Left ventricle myocardium inferior (tissue), 1 donor: ENCODE measurements around the gene SLC12A7. TPM values are rescaled to one million over a fixed set of nuclear protein-coding genes. Genes with fewer than 3 reads are reported as not detected.

ENCODE experiments used
- DNase-seq: peaks from one replicate; pipeline ENCODE4 v3.0.0-alpha.2; 2020
- H3K27ac ChIP-seq: fragments of 200-600 bp; replicated peaks from 2 replicates; pipeline ENCODE4 v1.8.0; 2021
- H3K27me3 ChIP-seq: fragments of 200-600 bp; 2 replicates; pipeline ENCODE4 v1.8.0; 2021; ENCODE audit warnings: low read depth
- H3K36me3 ChIP-seq: fragments of 200-600 bp; 2 replicates; pipeline ENCODE4 v1.8.0; 2021
- H3K4me1 ChIP-seq: fragments of 200-600 bp; 2 replicates; pipeline ENCODE4 v1.8.0; 2021
- H3K4me3 ChIP-seq: fragments of 200-600 bp; 2 replicates; pipeline ENCODE4 v1.8.0; 2021; ENCODE audit warnings: mild to moderate bottlenecking, moderate library complexity
- H3K9me3 ChIP-seq: fragments of 200-600 bp; replicated peaks from 2 replicates; pipeline ENCODE4 v1.8.0; 2021
- intact Hi-C: fragments of 100-400 bp; cut with micrococcal nuclease; formaldehyde crosslinking; loops from one replicate; pipeline ENCODE4 v1.11.0; 2022
- total RNA-seq: library from RNA; stranded (reverse); fragmentation: NEBNext Ultra II Directional; extraction: Animal tissue kit (Norgen Biotek cat#: 25700); gene quantifications from one replicate; pipeline ENCODE4 v1.2.1, GENCODE V29; 2021
- TF ChIP-seq, protein P1 (sequence below): fragments of 200-600 bp; IDR thresholded peaks from 2 replicates; pipeline ENCODE4 v1.8.0; 2021; ENCODE audit warnings: antibody characterized with exemption, mild to moderate bottlenecking, borderline replicate concordance
- donor health status: DM: no; HTN: yes; CAD: no; lungs with severe emphysema.

Gene SLC12A7
- total RNA-seq, 1 donor from 2014 or later, result 140 TPM

DNA sequence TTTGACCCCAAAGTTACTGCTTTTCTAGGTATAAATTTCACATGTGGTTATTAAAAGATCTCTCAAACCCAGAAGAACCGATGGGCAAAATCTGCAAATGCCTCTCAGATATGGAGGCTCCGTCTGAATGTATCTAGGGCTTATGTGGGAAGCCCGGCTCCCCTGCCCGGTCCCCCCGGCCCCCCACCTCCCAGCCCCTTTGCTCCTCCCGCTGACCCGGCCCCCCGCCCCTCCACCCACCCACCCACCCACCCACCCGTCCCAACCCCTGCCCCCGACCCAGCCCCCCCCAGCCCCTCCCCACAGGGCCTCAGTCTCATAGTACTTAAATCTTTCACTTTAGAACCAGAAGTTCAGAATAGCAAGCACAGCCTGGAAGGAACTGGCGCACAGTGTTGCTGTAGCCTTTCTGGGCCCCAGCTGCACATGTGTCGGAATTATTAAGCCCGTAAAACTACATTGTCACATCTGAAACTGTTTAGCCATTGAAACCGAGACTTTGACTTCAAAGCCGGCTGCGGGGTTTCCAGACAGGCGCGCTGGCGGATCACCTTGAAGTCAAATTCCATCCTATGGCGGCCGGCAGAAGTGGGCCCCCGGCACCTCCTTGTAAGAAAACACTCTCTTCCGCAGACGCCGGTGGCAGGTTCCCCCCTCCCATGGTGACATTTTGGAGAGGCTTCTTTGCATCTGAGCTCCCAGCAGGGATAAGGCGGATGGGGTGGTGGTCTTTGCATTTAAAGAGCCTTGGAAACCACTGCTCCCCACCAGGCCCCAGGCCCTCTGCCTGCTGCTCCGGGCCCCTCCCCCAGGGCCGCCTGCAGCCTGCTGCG is 90.5 kb downstream of the SLC12A7 start:
- H3K9me3 ChIP-seq, result no peaks in the 10 kb centered on the region
- no peaks in the 10 kb centered on the region for H3K27me3 ChIP-seq
- DNase-seq, result peak; percentile 7
- TF ChIP-seq, protein P1, sequence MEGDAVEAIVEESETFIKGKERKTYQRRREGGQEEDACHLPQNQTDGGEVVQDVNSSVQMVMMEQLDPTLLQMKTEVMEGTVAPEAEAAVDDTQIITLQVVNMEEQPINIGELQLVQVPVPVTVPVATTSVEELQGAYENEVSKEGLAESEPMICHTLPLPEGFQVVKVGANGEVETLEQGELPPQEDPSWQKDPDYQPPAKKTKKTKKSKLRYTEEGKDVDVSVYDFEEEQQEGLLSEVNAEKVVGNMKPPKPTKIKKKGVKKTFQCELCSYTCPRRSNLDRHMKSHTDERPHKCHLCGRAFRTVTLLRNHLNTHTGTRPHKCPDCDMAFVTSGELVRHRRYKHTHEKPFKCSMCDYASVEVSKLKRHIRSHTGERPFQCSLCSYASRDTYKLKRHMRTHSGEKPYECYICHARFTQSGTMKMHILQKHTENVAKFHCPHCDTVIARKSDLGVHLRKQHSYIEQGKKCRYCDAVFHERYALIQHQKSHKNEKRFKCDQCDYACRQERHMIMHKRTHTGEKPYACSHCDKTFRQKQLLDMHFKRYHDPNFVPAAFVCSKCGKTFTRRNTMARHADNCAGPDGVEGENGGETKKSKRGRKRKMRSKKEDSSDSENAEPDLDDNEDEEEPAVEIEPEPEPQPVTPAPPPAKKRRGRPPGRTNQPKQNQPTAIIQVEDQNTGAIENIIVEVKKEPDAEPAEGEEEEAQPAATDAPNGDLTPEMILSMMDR, result no peak
- no peak overlapping the region for H3K27ac ChIP-seq
- no peaks in the 10 kb centered on the region for H3K36me3 ChIP-seq
- no peaks in the 10 kb centered on the region for H3K4me1 ChIP-seq
- H3K4me3 ChIP-seq, result no peak overlapping the region
- intact Hi-C loops, result no loop called here

DNA sequence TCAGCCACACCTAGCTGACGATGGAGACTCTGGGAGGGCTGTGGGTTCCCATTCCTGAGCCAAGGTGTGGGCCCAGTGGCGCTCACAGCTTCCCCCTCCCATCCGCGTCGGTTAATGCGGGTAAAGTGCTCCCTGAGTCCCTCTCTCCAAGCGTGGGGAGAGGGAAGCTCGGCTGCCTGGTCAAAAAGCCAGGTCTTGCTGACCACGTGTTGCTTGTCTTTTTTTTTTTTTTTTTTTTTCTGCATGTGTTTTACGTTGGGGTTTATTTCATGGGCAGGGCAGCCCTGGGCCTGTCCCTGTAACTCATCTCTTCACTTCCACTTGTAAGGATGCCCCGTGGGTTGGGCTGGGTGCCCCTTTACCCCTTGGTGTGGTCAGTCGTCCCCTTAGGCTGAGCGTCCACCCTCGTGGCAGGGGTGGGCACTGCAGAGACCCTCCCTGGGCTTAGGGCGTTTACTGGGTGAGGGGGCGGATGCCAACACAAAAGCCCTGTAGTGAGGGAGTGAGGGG is 91.4 kb downstream of the SLC12A7 start:
- no peaks in the 10 kb centered on the region for H3K9me3 ChIP-seq
- no peaks in the 10 kb centered on the region for H3K27me3 ChIP-seq
- TF ChIP-seq, protein P1, result no peak
- intact Hi-C loops, result no loop called here
- H3K4me3 ChIP-seq, result no peak overlapping the region
- no peaks in the 10 kb centered on the region for H3K4me1 ChIP-seq
- DNase-seq, result peak; percentile 11
- H3K27ac ChIP-seq, result no peak overlapping the region
- no peaks in the 10 kb centered on the region for H3K36me3 ChIP-seq

DNA sequence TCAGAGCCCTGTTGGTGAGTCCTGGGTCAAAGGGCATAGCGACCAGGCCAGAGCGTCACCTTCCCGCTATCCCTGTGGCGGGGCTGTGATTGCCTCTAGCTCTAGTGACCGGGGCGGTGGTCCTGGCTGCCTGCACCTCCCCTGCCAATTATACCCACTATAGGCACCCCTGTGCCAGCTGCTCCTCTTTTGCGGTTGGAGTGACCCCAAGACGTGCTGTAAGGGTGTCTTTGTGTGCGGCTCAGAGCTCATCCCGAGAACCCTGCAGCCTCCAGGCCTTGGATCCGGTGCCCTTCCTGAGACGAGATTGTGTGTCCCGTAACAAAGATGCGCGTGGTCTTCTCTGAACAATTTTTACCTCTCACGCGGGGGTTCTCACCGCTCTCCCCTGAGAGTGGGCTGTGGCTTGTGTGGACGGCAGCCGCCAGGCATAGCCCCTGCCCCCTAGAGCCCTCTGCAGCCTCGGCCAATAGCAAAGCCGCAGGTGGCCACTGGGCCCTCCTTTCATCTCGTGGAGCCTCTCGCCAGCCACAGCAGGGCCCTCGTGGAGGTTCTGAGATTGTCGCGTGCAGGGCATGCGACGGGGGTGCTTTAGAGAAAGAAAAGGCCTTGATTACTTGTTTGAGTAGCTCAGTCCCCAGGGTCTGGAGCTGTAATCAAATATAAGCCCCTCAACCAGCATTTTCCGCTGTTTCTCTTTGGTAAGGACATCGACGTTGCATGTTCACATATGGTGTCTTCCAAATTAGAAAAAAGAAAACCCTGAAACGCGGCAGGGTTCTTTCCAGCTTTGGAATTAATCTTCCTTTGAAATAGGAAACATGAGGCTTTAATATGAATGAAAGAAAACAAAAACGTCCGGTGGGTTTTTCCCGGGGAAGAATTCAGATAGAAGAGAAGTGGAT is 92.6 kb downstream of the SLC12A7 start:
- no peak overlapping the region for H3K27ac ChIP-seq
- intact Hi-C loops, result no loop called here
- H3K4me1 ChIP-seq, result peaks cover 7% of the 10 kb centered on the region
- H3K27me3 ChIP-seq, result no peaks in the 10 kb centered on the region
- H3K9me3 ChIP-seq, result no peaks in the 10 kb centered on the region
- DNase-seq, result peak; percentile 7
- H3K4me3 ChIP-seq, result no peak overlapping the region
- no peaks in the 10 kb centered on the region for H3K36me3 ChIP-seq
- TF ChIP-seq, protein P1, result no peak

DNA sequence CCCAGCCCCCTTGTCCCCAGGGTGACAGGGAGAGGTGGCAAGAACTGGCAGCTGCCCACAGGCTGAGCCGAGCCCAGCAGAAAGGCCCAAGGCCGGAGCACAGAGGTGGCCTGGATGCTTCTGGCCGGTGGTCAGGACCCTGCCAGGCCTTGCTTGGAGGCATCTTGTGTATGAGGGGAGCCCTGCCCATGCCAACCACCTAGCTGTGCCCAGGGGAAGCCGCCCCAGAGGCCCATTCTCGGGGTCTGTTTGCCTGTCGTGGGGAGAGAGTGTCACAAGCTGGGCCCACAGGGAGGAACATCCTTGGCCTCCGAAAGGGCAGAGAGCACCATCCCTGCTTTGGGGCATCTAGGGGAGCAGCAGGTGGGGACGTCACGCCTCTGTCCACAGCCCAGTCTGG is 93.3 kb downstream of the SLC12A7 start:
- Histone ChIP-seq H3K27me3 (no peaks in the 10 kb centered on the region), H3K36me3 (no peaks in the 10 kb centered on the region), H3K4me3 (no peak overlapping the region), H3K9me3 (no peaks in the 10 kb centered on the region), H3K4me1 (peaks cover 7% of the 10 kb centered on the region), H3K27ac (no peak overlapping the region)
- peak; percentile 12 for DNase-seq
- intact Hi-C loops, result no loop called here
- TF ChIP-seq, protein P1, result no peak

DNA sequence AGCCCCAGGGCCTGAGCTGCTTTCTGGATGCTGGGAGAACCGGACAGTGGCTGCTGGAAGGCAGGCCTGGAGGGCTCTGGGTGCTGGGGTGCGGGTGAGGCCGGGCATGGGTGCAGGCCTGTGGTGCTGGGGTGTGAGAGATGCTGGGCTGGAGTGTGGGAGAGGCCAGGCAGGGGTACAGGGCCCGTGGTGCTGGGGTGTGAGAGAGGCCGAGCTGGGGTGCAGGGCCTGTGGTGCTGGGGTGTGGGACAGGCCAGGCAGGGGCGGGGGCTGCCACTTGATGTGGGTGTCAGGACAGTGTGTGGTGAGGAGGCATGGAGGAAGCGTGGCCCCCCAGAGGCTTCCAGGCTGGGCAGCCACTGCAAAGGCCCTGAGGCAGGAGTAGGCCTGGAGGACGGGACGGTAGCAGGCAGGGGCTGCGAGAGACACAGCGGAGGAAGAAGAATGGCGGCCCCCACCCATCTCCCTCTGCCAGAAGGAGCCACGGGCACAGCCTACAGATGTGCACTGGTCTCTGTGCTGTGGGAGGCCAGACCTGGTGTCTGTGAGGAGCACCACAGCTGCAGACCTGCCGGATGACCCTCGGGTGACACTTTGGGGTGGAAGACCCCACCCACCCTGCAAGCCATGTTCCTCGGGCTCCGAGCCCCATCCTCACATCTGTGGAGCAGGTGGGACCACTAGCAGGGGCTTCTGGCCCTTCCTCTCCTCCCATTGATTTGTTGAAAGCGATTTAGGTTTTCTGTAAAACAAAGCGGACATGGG is 94.0 kb downstream of the SLC12A7 start:
- Histone ChIP-seq H3K27ac (no peak overlapping the region), H3K27me3 (no peaks in the 10 kb centered on the region), H3K4me1 (peaks cover 7% of the 10 kb centered on the region), H3K9me3 (no peaks in the 10 kb centered on the region), H3K4me3 (no peak overlapping the region), H3K36me3 (no peaks in the 10 kb centered on the region)
- DNase-seq, result peak; percentile 13
- TF ChIP-seq, protein P1, result no peak
- intact Hi-C loops, result no loop called here
